ENCODE results near the gene INCA1.
A peak's percentile ranks its signal among the peaks of the same experiment; 100 is the strongest.

DNA sequence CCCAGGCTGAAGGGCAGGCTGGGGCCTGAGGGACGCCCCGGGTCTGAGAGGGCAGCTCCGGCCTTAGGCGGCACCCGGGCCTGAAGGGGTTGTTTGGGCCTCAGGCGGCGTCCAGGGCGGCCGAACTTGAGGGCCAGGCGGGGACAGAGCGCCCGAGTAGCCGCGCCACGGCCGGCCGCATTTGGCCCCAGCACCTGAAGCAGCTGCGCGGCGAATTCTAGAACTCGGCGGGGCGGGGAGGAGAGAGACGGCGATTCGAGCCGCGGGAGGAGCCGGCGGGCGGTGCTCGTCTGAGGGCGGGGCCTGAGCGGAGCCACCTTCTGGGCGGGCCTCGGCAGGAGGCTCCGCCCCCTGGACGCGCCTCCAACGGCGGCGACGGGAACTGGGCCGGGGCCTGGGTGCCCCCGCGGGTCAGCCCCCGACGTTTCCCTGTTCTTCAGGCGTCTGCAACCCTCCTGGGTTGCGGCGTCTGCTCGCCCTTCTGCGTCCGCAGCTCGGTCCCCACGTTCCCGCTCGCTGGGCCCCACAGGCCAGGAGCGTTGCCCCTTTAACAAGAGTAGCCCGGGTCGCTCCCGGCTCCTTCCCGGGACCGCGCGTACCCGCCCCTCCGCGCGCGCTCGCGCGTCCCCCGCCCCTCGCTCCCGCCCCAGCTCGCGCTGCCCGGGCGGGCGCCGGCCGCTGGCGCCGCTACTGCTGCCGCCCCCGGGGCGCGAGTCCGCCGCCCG is at the start of gene INCA1, which contains the start of gene KIF1C:
- peak in 2 of 4 donors; percentile 70 to 74 for TF ChIP-seq POLR2A (IDR thresholded peaks at IDR 0.05)
- TF ChIP-seq, protein P1, sequence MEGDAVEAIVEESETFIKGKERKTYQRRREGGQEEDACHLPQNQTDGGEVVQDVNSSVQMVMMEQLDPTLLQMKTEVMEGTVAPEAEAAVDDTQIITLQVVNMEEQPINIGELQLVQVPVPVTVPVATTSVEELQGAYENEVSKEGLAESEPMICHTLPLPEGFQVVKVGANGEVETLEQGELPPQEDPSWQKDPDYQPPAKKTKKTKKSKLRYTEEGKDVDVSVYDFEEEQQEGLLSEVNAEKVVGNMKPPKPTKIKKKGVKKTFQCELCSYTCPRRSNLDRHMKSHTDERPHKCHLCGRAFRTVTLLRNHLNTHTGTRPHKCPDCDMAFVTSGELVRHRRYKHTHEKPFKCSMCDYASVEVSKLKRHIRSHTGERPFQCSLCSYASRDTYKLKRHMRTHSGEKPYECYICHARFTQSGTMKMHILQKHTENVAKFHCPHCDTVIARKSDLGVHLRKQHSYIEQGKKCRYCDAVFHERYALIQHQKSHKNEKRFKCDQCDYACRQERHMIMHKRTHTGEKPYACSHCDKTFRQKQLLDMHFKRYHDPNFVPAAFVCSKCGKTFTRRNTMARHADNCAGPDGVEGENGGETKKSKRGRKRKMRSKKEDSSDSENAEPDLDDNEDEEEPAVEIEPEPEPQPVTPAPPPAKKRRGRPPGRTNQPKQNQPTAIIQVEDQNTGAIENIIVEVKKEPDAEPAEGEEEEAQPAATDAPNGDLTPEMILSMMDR (IDR thresholded peaks at IDR 0.05): peak in 5 of 6 experiments; percentile 14 to 48 (median 31)
